Naive B cell (primary cell): ENCODE measurements around the gene ACSS1. TPM values are rescaled to one million over a fixed set of nuclear protein-coding genes. Genes with fewer than 3 reads are reported as not detected.

Source experiments
- polyA plus RNA-seq, 6 donors: library from polyadenylated mRNA; unstranded; fragments of 300-500 nt; fragmentation: Illumina TruSeq; gene quantifications; one replicate each; pipeline ENCODE4 v1.2.3, GENCODE V29; 2021; ENCODE audit warnings: low read depth in 6 of 6

Gene ACSS1
- polyA plus RNA-seq, 6 donors from 2014 or later: 84.6 to 115 (median 92.8) TPM

Other genes starting within 250 kb of the ACSS1 start
- gene CST7, start 108.9 kb downstream of the ACSS1 start, polyA plus RNA-seq: 1 to 10 TPM in 5 of 6 donors, under 1 TPM in 1; 0.65 to 4.6 (median 2.7) TPM
- gene APMAP, start 65.4 kb downstream of the ACSS1 start, polyA plus RNA-seq: 10 to 100 TPM; 41.4 to 71.6 (median 48.7) TPM
- not detected for gene VSX1, start 24.0 kb upstream of the ACSS1 start, polyA plus RNA-seq
- gene ENTPD6, start 137.6 kb upstream of the ACSS1 start, polyA plus RNA-seq: 10 to 100 TPM; 21.1 to 32.5 (median 24.4) TPM
- 10 to 100 TPM; 16.4 to 26.6 (median 22.8) TPM for gene PYGB, start 189.9 kb upstream of the ACSS1 start, polyA plus RNA-seq